ENCODE data around the gene CLASP1. TPM values are rescaled to one million over a fixed set of nuclear protein-coding genes. Genes with fewer than 3 reads are reported as not detected.

The CLASP1 gene
- total RNA-seq, 1 donor = 46.0 TPM

DNA sequence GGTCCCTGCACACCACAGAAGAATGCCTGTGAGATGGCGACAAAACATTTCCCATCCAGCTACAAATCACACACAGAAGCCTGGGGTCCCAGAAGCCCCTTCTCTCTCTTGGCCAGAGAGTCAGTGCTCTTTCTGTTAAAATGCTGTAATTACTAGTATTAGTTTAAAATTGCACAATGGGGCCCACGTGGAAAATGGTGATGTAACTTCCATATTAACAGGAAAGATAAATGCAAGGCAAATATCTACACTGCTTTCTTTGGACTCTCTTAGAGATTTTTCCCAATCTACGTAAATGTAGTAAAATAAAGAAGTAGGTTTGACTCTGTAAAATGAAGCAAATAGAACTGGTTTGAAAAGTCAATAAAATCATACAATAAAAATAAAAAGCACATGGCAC, 250.4 kb downstream of the CLASP1 start:
- Histone ChIP-seq H3K9me3 (ENCODE audit: low read depth, low read length) (no peaks in the 10 kb centered on the region), H3K4me3 (ENCODE audit: insufficient read depth, low read length) (no peak overlapping the region), H4K20me1 (ENCODE audit: insufficient read depth, low read length) (no peaks in the 10 kb centered on the region), H2AFZ (ENCODE audit: low read length) (no peak overlapping the region), H3K4me2 (ENCODE audit: insufficient read depth, low read length) (no peak overlapping the region), H3K36me3 (ENCODE audit: insufficient read depth, low read length) (peaks cover 24% of the 10 kb centered on the region), H3K79me2 (ENCODE audit: insufficient read depth, low read length) (no peaks in the 10 kb centered on the region), H3K4me1 (ENCODE audit: insufficient read depth, low read length) (no peaks in the 10 kb centered on the region), H3K27ac (ENCODE audit: low read depth, low read length) (no peak overlapping the region), H3K27me3 (ENCODE audit: insufficient read depth, low read length) (no peaks in the 10 kb centered on the region)
- DNase-seq (ENCODE audit: insufficient read length, low spot score, missing footprints) = no peak
- TF ChIP-seq, protein P1, sequence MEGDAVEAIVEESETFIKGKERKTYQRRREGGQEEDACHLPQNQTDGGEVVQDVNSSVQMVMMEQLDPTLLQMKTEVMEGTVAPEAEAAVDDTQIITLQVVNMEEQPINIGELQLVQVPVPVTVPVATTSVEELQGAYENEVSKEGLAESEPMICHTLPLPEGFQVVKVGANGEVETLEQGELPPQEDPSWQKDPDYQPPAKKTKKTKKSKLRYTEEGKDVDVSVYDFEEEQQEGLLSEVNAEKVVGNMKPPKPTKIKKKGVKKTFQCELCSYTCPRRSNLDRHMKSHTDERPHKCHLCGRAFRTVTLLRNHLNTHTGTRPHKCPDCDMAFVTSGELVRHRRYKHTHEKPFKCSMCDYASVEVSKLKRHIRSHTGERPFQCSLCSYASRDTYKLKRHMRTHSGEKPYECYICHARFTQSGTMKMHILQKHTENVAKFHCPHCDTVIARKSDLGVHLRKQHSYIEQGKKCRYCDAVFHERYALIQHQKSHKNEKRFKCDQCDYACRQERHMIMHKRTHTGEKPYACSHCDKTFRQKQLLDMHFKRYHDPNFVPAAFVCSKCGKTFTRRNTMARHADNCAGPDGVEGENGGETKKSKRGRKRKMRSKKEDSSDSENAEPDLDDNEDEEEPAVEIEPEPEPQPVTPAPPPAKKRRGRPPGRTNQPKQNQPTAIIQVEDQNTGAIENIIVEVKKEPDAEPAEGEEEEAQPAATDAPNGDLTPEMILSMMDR (IDR thresholded peaks at IDR 0.05; ENCODE audit: extremely low read depth, low read depth, low read length) = no peak

DNA sequence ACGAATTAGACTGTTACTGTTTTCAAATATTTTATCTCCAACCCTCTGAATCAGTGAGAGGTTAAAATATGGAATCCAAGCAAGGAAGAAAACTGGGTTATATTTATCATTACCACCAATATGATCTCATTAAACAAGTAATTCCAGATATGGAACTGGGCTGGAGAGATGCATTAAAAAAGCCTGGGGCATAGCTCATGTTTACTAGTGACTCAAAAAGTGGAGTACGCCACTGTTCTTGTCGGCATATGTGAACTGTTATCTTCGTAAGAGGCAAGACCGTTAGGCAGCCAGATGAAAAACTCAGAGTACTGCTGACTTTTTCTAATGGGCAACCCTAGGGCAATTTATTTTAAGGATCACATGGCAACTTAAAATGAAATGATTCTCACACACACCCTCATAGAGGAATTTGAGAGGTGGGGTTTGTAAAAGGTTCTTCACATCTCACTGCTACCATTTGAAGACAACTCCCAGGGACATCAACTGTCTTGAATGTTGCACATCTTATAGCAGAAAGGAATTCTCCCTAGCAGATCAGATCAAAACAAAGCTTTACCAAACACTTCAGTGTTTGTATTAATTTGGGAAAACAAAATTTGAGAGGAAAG, 259.1 kb downstream of the CLASP1 start:
- peaks cover 19% of the 10 kb centered on the region for H3K36me3 ChIP-seq (ENCODE audit: insufficient read depth, low read length)
- H4K20me1 ChIP-seq (ENCODE audit: insufficient read depth, low read length) = no peaks in the 10 kb centered on the region
- DNase-seq (ENCODE audit: insufficient read length, low spot score, missing footprints) = no peak
- H3K4me2 ChIP-seq (ENCODE audit: insufficient read depth, low read length) = no peak overlapping the region
- no peaks in the 10 kb centered on the region for H3K79me2 ChIP-seq (ENCODE audit: insufficient read depth, low read length)
- peaks cover 12% of the 10 kb centered on the region for H3K4me1 ChIP-seq (ENCODE audit: insufficient read depth, low read length)
- TF ChIP-seq, protein P1 (IDR thresholded peaks at IDR 0.05; ENCODE audit: extremely low read depth, low read depth, low read length) = no peak
- no peak overlapping the region for H2AFZ ChIP-seq (ENCODE audit: low read length)
- H3K9me3 ChIP-seq (ENCODE audit: low read depth, low read length) = no peaks in the 10 kb centered on the region
- H3K4me3 ChIP-seq (ENCODE audit: insufficient read depth, low read length) = no peak overlapping the region
- H3K27ac ChIP-seq (ENCODE audit: low read depth, low read length) = no peak overlapping the region
- H3K27me3 ChIP-seq (ENCODE audit: insufficient read depth, low read length) = no peaks in the 10 kb centered on the region

DNA sequence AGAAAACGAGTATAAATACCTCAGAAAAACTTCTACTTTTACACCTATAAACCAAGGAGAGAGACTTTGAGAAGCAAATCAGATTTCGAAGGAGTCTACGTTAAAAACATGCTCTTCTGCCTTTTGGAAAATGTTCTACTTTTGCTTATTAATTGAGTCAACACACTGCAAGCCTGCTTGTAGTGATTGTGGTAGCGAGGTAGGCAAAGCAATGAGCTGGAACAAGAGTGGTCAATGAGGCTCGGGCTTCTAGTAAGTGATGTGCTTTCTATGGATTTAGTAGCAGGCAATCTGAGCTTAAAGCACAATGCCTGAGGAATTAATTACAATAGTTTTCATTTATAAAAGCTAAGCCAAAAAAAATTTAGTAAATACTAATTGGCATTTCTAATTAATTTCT, 260.9 kb downstream of the CLASP1 start:
- Histone ChIP-seq H3K4me3 (ENCODE audit: insufficient read depth, low read length) (no peak overlapping the region), H3K36me3 (ENCODE audit: insufficient read depth, low read length) (peaks cover 19% of the 10 kb centered on the region), H3K4me1 (ENCODE audit: insufficient read depth, low read length) (peaks cover 12% of the 10 kb centered on the region), H3K79me2 (ENCODE audit: insufficient read depth, low read length) (no peaks in the 10 kb centered on the region), H3K4me2 (ENCODE audit: insufficient read depth, low read length) (no peak overlapping the region), H3K27me3 (ENCODE audit: insufficient read depth, low read length) (no peaks in the 10 kb centered on the region), H3K27ac (ENCODE audit: low read depth, low read length) (no peak overlapping the region), H2AFZ (ENCODE audit: low read length) (no peak overlapping the region), H3K9me3 (ENCODE audit: low read depth, low read length) (no peaks in the 10 kb centered on the region), H4K20me1 (ENCODE audit: insufficient read depth, low read length) (no peaks in the 10 kb centered on the region)
- TF ChIP-seq, protein P1 (IDR thresholded peaks at IDR 0.05; ENCODE audit: extremely low read depth, low read depth, low read length) = no peak
- DNase-seq (ENCODE audit: insufficient read length, low spot score, missing footprints) = no peak

DNA sequence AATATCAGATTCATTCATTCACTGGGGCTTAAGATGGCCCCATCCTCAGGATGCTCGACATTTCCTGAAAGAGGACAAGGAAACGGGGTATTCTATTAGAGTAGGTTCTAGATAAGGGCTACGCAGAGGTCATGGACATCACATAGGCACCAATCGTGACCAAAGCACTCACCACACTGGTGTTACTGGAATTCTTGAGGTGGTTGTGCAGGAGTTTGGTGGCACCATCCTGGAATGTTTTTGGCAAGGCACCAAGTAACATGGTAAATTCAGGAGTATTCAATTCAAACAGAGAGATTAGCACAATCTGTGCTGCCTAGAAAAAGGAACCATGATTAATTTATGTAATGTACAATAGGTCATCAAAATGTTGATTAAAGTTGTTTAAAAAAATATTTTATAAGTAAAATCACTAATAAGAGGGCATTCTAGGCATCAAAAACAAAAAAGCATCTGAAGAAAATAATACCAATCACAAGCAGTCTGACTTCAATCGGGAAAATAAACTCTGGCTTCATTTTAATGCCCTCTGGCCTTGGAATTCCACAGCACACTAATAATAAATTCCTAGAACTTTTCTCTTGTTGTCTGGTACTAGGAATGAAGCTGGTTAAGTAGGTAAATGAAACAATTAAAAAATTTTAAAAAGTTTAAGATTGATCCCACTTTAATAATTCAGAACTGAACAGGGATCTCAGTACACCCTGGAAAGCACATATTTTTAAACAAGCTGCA, 261.5 kb downstream of the CLASP1 start:
- H3K4me1 ChIP-seq (ENCODE audit: insufficient read depth, low read length) = peaks cover 12% of the 10 kb centered on the region
- H4K20me1 ChIP-seq (ENCODE audit: insufficient read depth, low read length) = no peaks in the 10 kb centered on the region
- H3K9me3 ChIP-seq (ENCODE audit: low read depth, low read length) = no peaks in the 10 kb centered on the region
- H3K27ac ChIP-seq (ENCODE audit: low read depth, low read length) = no peak overlapping the region
- H3K4me3 ChIP-seq (ENCODE audit: insufficient read depth, low read length) = no peak overlapping the region
- H2AFZ ChIP-seq (ENCODE audit: low read length) = no peak overlapping the region
- no peak overlapping the region for H3K4me2 ChIP-seq (ENCODE audit: insufficient read depth, low read length)
- H3K36me3 ChIP-seq (ENCODE audit: insufficient read depth, low read length) = peaks cover 23% of the 10 kb centered on the region
- no peaks in the 10 kb centered on the region for H3K27me3 ChIP-seq (ENCODE audit: insufficient read depth, low read length)
- H3K79me2 ChIP-seq (ENCODE audit: insufficient read depth, low read length) = no peaks in the 10 kb centered on the region
- TF ChIP-seq, protein P1 (IDR thresholded peaks at IDR 0.05; ENCODE audit: extremely low read depth, low read depth, low read length) = no peak
- DNase-seq (ENCODE audit: insufficient read length, low spot score, missing footprints) = no peak

Data from osteoblast (primary cell).